ENCODE results near the gene DLG3. TPM values are rescaled to one million over a fixed set of nuclear protein-coding genes. Genes with fewer than 3 reads are reported as not detected.

Gene DLG3
- total RNA-seq, 1 donor from 2014 or later, result 6.5 TPM

DNA sequence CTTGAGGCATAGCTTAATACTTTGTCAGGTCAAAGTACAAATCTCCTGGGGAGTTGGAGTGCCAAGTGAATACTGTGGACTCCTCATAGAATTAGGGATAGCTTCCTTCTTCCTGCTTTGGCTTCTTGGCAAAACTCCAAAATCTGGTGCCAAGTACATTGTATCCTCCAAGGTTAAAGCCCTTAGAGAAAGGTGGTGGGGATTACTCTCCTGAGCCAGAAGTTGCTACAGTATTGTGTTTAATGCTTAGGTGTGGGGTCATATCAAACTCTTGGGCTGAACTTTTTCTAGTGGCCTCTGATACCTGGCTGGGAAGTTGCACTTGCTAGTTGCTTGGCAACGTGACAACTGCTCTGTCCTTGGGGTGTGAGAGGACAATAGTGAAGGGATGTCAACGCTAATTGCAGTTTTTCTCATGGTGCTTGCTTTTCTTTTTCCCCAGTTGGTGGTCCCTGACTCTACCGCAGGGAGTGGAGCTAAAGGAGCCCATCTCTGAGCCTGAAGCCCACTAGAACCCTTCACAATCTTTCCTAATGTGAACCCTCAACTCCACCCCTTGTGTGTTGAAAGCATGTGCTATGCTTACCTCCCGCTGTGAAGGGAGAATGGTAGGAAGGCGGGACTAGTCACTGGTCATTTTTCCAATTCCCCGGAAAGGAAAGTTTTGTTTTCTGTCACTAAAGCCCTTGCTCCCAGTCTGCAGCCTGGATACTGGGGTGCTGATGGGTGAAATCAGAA, 35.5 kb downstream of the DLG3 start:
- H3K9me3 ChIP-seq, result no peaks in the 10 kb centered on the region
- peak overlapping the region in 1 of 2 donors; percentile 48 for H3K4me3 ChIP-seq
- DNase-seq (ENCODE audit: low spot score in 2 of 2), result no peak
- H3K4me1 ChIP-seq, result peaks cover 10 to 15% of the 10 kb centered on the region in 2 donors
- H3K27ac ChIP-seq, result peak overlapping the region; percentile 46 to 65
- no peaks in the 10 kb centered on the region for H3K27me3 ChIP-seq
- intact Hi-C loops (cut with DNase I), result loop anchor here (2.0 kb wide), 1 partner anchor 25 kb away; no protein-coding TSS in a partner anchor
- no peak for TF ChIP-seq CTCF (IDR thresholded peaks at IDR 0.05)
- no peaks in the 10 kb centered on the region for H3K36me3 ChIP-seq

DNA sequence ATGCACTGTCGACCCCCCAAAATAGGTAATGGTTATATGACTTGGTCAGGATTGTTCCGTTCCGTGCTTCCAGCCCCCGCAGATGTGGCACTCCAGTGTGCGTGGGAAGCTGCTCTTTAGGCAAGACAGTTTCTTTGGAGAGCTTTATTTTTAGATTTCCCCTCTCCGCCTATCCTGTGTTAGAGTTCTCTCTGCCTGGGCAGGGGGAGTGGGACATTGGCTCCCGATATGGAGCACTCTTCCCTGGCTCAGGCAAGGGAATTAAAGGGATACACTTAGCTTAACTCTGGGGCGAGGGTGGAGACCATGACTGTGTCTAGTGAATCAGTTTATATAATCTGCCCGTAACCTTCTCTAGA, 36.0 kb downstream of the DLG3 start:
- intact Hi-C loops (cut with DNase I), result loop anchor here (2.0 kb wide), 1 partner anchor 26 kb away; no protein-coding TSS in a partner anchor
- Histone ChIP-seq H3K36me3 (no peaks in the 10 kb centered on the region), H3K27ac (peak overlapping the region; percentile 46 to 65), H3K27me3 (no peaks in the 10 kb centered on the region), H3K9me3 (no peaks in the 10 kb centered on the region), H3K4me1 (peaks cover 10 to 15% of the 10 kb centered on the region in 2 donors), H3K4me3 (peak overlapping the region in 1 of 2 donors; percentile 48)
- DNase-seq (ENCODE audit: low spot score in 2 of 2), result peak in 1 of 2 donors; percentile 64
- no peak for TF ChIP-seq CTCF (IDR thresholded peaks at IDR 0.05)

DNA sequence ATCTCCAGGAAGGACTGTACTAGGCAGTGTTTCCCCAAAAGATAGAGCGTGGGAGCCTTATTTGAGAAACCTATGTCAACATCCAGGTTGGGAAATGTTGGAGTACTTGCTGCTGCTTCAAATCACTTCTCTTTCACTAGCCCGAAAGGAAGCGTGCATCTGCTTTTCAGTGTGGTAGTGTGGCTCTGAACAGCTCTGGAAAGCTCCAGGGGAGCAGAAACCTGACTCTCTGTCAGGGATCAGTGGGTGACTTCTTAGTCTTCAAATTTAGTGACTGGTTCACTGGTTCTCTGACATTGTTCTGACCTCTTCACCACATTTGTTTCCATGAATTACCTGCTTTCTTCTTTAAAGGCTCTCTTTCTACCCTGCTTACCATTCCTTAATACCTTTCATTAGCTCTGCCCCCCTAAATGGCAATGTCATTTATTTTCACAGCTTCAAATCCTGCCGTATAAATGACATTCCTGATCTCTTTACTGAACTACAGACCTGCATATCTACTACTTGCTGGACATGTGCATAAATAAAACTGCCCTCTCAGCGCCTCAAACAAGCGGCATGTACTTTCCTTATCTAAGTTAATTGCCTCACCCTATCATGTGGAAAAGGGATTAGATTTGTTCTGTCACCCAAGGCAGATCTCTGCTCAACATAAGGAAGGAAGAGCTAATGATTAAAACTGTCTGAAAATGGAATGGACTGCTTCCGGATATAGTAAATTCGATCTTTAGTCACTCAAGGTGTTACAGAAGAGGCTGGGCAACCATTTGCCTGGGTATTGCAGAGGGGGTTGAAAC, 37.0 kb downstream of the DLG3 start:
- H3K4me3 ChIP-seq, result no peak overlapping the region
- intact Hi-C loops (cut with DNase I), result loop anchor here (2.0 kb wide), 1 partner anchor 27 kb away; no protein-coding TSS in a partner anchor
- no peaks in the 10 kb centered on the region for H3K36me3 ChIP-seq
- H3K4me1 ChIP-seq, result peaks cover 10 to 15% of the 10 kb centered on the region in 2 donors
- H3K27me3 ChIP-seq, result no peaks in the 10 kb centered on the region
- no peak for TF ChIP-seq CTCF (IDR thresholded peaks at IDR 0.05)
- DNase-seq (ENCODE audit: low spot score in 2 of 2), result no peak
- H3K27ac ChIP-seq, result peak overlapping the region in 1 of 2 donors; percentile 65
- no peaks in the 10 kb centered on the region for H3K9me3 ChIP-seq

GRCh38 chrX:70482300-70482699, 37.7 kb downstream of the DLG3 start:
- DNase-seq (ENCODE audit: low spot score in 2 of 2), result no peak

DNA sequence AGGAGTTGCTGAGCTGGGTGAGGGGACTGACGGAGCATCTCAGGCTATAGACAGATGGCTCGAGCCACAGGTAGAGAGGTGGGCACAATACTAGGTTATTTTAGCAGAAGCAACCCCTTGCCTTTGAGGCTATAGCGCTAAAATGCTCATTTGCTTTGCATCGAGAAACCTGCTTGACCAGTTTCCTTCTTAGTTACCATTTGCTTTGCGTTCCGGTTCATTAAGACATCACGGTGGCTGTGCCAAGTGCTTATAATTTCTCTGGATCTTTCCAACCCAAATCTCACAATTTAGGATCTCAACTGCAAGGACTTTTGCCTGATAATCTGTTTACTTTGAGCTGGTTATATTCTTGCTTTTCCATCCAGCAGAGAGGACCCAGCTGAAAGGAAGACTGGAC, 40.8 kb downstream of the DLG3 start:
- H3K27me3 ChIP-seq, result no peaks in the 10 kb centered on the region
- intact Hi-C loops (cut with DNase I), result no loop called here
- peaks cover 0 to 3% of the 10 kb centered on the region in 2 donors for H3K4me1 ChIP-seq
- H3K27ac ChIP-seq, result no peak overlapping the region
- no peak for TF ChIP-seq CTCF (IDR thresholded peaks at IDR 0.05)
- no peak overlapping the region for H3K4me3 ChIP-seq
- H3K9me3 ChIP-seq, result no peaks in the 10 kb centered on the region
- H3K36me3 ChIP-seq, result no peaks in the 10 kb centered on the region
- no peak for DNase-seq (ENCODE audit: low spot score in 2 of 2)

More at GRCh38 chrX:70482300-70482699, 37.7 kb downstream of the DLG3 start:
- Histone ChIP-seq H3K36me3 (no peaks in the 10 kb centered on the region), H3K4me3 (no peak overlapping the region), H3K27me3 (no peaks in the 10 kb centered on the region), H3K9me3 (no peaks in the 10 kb centered on the region), H3K4me1 (peaks cover 10 to 15% of the 10 kb centered on the region in 2 donors), H3K27ac (no peak overlapping the region)
- TF ChIP-seq CTCF (IDR thresholded peaks at IDR 0.05), result no peak
- intact Hi-C loops (cut with DNase I), result no loop called here

Data from ascending aorta (tissue), 2 donors.